Endothelial cell of umbilical vein (primary cell): ENCODE results near the gene LRRC46.

Source experiments
- TF ChIP-seq, protein P1 (sequence below), 2 donors: IDR thresholded peaks; 1 replicate in 1 of 2; 2 replicates in 1 of 2; pipeline ENCODE4 v1.5.1; 2011; ENCODE audit warnings: low read length in 2 of 2, mild to moderate bottlenecking in 2 of 2, moderate library complexity in 2 of 2, control low read depth in 1 of 2, inconsistent platforms in 1 of 2, low read depth in 1 of 2; ENCODE audit not compliant: insufficient read depth in 1 of 2; ENCODE audit errors: extremely low read depth in 1 of 2
- TF ChIP-seq, protein P2 (sequence below): IDR thresholded peaks from 2 replicates; pipeline ENCODE4 v1.6.1; 2011; ENCODE audit not compliant: insufficient read depth, insufficient read length

DNA sequence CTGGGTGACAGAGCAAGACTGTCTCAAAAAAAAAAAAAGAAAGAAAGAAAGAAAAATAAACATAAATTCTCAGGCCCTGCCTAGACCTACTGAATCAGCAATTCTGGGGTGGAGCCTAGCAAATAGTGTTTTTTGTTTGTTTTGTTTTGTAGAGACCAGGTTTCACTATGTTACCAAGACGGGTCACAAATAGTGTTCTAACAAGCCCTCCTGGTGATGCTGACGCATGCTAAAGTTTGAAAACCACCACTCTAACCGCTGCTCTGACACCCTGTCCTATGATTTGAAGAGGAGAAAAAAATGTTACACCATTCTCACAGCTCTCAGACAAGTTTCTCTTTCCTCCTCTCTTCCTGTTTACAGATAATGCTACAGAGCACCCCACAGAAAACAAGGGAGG, 1.6 kb upstream of the LRRC46 start:
- TF ChIP-seq, protein P1, sequence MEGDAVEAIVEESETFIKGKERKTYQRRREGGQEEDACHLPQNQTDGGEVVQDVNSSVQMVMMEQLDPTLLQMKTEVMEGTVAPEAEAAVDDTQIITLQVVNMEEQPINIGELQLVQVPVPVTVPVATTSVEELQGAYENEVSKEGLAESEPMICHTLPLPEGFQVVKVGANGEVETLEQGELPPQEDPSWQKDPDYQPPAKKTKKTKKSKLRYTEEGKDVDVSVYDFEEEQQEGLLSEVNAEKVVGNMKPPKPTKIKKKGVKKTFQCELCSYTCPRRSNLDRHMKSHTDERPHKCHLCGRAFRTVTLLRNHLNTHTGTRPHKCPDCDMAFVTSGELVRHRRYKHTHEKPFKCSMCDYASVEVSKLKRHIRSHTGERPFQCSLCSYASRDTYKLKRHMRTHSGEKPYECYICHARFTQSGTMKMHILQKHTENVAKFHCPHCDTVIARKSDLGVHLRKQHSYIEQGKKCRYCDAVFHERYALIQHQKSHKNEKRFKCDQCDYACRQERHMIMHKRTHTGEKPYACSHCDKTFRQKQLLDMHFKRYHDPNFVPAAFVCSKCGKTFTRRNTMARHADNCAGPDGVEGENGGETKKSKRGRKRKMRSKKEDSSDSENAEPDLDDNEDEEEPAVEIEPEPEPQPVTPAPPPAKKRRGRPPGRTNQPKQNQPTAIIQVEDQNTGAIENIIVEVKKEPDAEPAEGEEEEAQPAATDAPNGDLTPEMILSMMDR (IDR thresholded peaks at IDR 0.05; ENCODE audit: extremely low read depth in 1 of 2, insufficient read depth in 1 of 2, low read depth in 1 of 2, low read length in 2 of 2), result no peak
- TF ChIP-seq, protein P2, sequence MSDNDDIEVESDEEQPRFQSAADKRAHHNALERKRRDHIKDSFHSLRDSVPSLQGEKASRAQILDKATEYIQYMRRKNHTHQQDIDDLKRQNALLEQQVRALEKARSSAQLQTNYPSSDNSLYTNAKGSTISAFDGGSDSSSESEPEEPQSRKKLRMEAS, result no peak
